OCI-LY3 (cell line): Measurements from ENCODE around the gene WDR90.
A peak's percentile ranks its signal among the peaks of the same experiment; 100 is the strongest.

Experiments used
- H2AFZ ChIP-seq: fragments of 200-600, 300-600 bp; shearing (Covaris generic); 2 replicates; pipeline ENCODE4 v1.6.0; 2014; ENCODE audit warnings: antibody characterized with exemption, low read depth, low read length
- H3K27ac ChIP-seq: fragments of 200-600, 300-600 bp; sonication (generic); 2 replicates; pipeline ENCODE4 v1.5.1; 2014; ENCODE audit warnings: mild to moderate bottlenecking, low read length, moderate library complexity, mixed read lengths
- H3K27me3 ChIP-seq: fragments of 200-600, 300-600 bp; sonication (generic); 2 replicates; pipeline ENCODE4 v1.6.1; 2014; ENCODE audit warnings: low read depth, low read length, mixed read lengths
- H3K36me3 ChIP-seq: fragments of 200-600, 300-600 bp; sonication (generic); replicated peaks from 2 replicates; pipeline ENCODE3; 2014; ENCODE audit warnings: low read depth, low read length, mixed read lengths
- H3K4me1 ChIP-seq: fragments of 300-600, 200-600 bp; sonication (generic); 2 replicates; pipeline ENCODE4 v1.6.1; 2014; ENCODE audit warnings: low read length, mixed read lengths
- H3K4me2 ChIP-seq: fragments of 200-600, 300-600 bp; sonication (generic); 2 replicates; pipeline ENCODE4 v1.6.1; 2014; ENCODE audit warnings: low read length, mixed read lengths
- H3K4me3 ChIP-seq: fragments of 300-600, 200-600 bp; sonication (generic); 2 replicates; pipeline ENCODE4 v1.5.1; 2014; ENCODE audit warnings: antibody characterized with exemption, mild to moderate bottlenecking, low read length, moderate library complexity
- H3K79me2 ChIP-seq: fragments of 300-600, 200-600 bp; shearing (Covaris generic); 2 replicates; pipeline ENCODE4 v1.6.1; 2014; ENCODE audit warnings: mild to moderate bottlenecking, low read length, mixed read lengths
- H3K9ac ChIP-seq: fragments of 300-600, 200-600 bp; shearing (Covaris generic); 2 replicates; pipeline ENCODE4 v1.6.0; 2014; ENCODE audit warnings: mild to moderate bottlenecking, low read length, moderate library complexity
- H3K9me3 ChIP-seq: fragments of 200-600, 300-600 bp; shearing (Covaris generic); 2 replicates; pipeline ENCODE4 v1.6.1; 2014; ENCODE audit warnings: low read length, mixed read lengths; ENCODE audit not compliant: insufficient read depth
- H4K20me1 ChIP-seq: fragments of 200-600, 300-600 bp; sonication (generic); 2 replicates; pipeline ENCODE4 v1.6.1; 2016; ENCODE audit warnings: low read length, mixed read lengths; ENCODE audit not compliant: insufficient read depth
- CTCF ChIP-seq: fragments of 200-600, 300-600 bp; sonication (generic); IDR thresholded peaks from 2 replicates; pipeline ENCODE4 v1.5.1; 2014; ENCODE audit warnings: antibody characterized with exemption, low read length, low read depth
- EZH2phosphoT487 ChIP-seq: fragments of 200-600 bp; shearing (Covaris generic); IDR thresholded peaks from 2 replicates; pipeline ENCODE4 v1.6.1; 2018; ENCODE audit warnings: antibody characterized with exemption, mixed run types, low read depth

The WDR90 gene

GRCh38 chr16:669666-670065 lies 20.5 kb downstream of the WDR90 start:
- Histone ChIP-seq H3K9ac (no peak overlapping the region), H3K4me2 (no peak overlapping the region), H3K9me3 (no peaks in the 10 kb centered on the region), H4K20me1 (no peaks in the 10 kb centered on the region), H3K79me2 (peaks cover 21% of the 10 kb centered on the region), H3K27ac (no peak overlapping the region), H3K4me1 (peaks cover 12% of the 10 kb centered on the region), H2AFZ (no peak overlapping the region), H3K36me3 (peaks cover 26% of the 10 kb centered on the region), H3K4me3 (peak overlapping the region; percentile 97), H3K27me3 (no peaks in the 10 kb centered on the region)
- TF ChIP-seq EZH2phosphoT487: no peak
- no peak for TF ChIP-seq CTCF

- H2AFZ ChIP-seq: no peak overlapping the region
- peaks cover 26% of the 10 kb centered on the region for H3K36me3 ChIP-seq
- no peak overlapping the region for H3K27ac ChIP-seq
- peaks cover 12% of the 10 kb centered on the region for H3K4me1 ChIP-seq
- no peaks in the 10 kb centered on the region for H4K20me1 ChIP-seq
- no peak overlapping the region for H3K9ac ChIP-seq
- H3K9me3 ChIP-seq: no peaks in the 10 kb centered on the region
- H3K27me3 ChIP-seq: no peaks in the 10 kb centered on the region
- no peak overlapping the region for H3K4me2 ChIP-seq
- no peak overlapping the region for H3K4me3 ChIP-seq
- peaks cover 21% of the 10 kb centered on the region for H3K79me2 ChIP-seq
- TF ChIP-seq CTCF: no peak
- TF ChIP-seq EZH2phosphoT487: no peak
Observed at GRCh38 chr16:670485-671352, 21.6 kb downstream of the WDR90 start.

- no peak overlapping the region for H3K9ac ChIP-seq
- H3K79me2 ChIP-seq: peaks cover 21% of the 10 kb centered on the region
- no peaks in the 10 kb centered on the region for H3K27me3 ChIP-seq
- H4K20me1 ChIP-seq: no peaks in the 10 kb centered on the region
- H3K36me3 ChIP-seq: peaks cover 26% of the 10 kb centered on the region
- no peak overlapping the region for H3K4me3 ChIP-seq
- no peak overlapping the region for H3K4me2 ChIP-seq
- H3K27ac ChIP-seq: no peak overlapping the region
- H3K9me3 ChIP-seq: no peaks in the 10 kb centered on the region
- H2AFZ ChIP-seq: no peak overlapping the region
- peaks cover 12% of the 10 kb centered on the region for H3K4me1 ChIP-seq
- TF ChIP-seq EZH2phosphoT487 (no peak), CTCF (no peak)
Observed at GRCh38 chr16:671353-672131, 22.4 kb downstream of the WDR90 start.

GRCh38 chr16:672371-672770 lies 23.2 kb downstream of the WDR90 start:
- no peak overlapping the region for H2AFZ ChIP-seq
- no peaks in the 10 kb centered on the region for H3K9me3 ChIP-seq
- H4K20me1 ChIP-seq: no peaks in the 10 kb centered on the region
- H3K4me2 ChIP-seq: no peak overlapping the region
- TF ChIP-seq CTCF (no peak), EZH2phosphoT487 (no peak)
- H3K27me3 ChIP-seq: no peaks in the 10 kb centered on the region
- no peak overlapping the region for H3K9ac ChIP-seq
- H3K79me2 ChIP-seq: peaks cover 21% of the 10 kb centered on the region
- H3K27ac ChIP-seq: no peak overlapping the region
- H3K4me1 ChIP-seq: peaks cover 11% of the 10 kb centered on the region
- peaks cover 26% of the 10 kb centered on the region for H3K36me3 ChIP-seq
- H3K4me3 ChIP-seq: no peak overlapping the region
